Fibroblast of pulmonary artery (primary cell): ENCODE data around the gene NRXN3.

Experiments used
- DNase-seq: peaks from one replicate; pipeline ENCODE4 v3.0.0-alpha.2; 2010; ENCODE audit warnings: low read depth
- H3K4me3 ChIP-seq: replicated peaks from 2 replicates; pipeline ENCODE4 v1.5.1; 2011; ENCODE audit warnings: low read depth, mild to moderate bottlenecking, control low read depth, low read length, moderate library complexity
- TF ChIP-seq, protein P1 (sequence below): IDR thresholded peaks from 2 replicates; pipeline ENCODE4 v1.5.1; 2011; ENCODE audit warnings: mild to moderate bottlenecking, control low read depth, low read length, inconsistent platforms; ENCODE audit errors: missing control alignments

NRXN3 gene

DNA sequence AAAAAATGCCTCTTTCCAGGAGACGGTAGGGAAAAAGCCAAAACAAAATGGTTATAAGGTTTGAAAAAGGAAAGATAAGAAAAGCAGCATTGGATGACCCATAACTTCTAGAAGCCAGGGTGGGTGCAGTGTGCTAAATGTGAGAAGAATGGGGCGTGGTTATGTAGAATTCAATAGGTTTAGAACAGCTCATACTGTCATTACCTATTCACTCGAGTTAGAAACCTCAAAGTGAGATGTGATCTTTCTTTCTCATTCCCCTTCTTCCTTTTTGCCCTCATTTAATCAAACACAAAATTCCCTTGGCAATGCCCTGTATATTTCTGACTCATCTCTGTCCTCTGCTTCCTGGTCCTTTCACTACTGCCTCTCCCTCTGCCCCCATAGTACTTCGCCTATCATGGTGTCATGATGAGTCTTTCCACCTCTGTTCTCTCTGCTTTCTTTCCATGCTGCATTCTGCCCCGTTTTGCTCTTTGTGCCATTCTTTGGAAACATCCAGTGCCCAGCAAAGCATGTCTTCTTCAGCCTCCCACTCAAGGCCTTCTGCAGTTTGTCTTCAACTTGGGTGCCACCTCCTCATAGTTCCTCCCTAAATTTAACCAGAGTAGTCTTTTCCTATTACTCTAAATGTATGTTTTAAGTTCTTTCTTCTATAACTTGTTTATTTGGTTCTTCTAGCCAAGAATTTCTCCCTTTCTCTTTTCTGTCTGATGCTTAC lies 496.3 kb downstream of the NRXN3 start:
- H3K4me3 ChIP-seq = no peak overlapping the region
- TF ChIP-seq, protein P1, sequence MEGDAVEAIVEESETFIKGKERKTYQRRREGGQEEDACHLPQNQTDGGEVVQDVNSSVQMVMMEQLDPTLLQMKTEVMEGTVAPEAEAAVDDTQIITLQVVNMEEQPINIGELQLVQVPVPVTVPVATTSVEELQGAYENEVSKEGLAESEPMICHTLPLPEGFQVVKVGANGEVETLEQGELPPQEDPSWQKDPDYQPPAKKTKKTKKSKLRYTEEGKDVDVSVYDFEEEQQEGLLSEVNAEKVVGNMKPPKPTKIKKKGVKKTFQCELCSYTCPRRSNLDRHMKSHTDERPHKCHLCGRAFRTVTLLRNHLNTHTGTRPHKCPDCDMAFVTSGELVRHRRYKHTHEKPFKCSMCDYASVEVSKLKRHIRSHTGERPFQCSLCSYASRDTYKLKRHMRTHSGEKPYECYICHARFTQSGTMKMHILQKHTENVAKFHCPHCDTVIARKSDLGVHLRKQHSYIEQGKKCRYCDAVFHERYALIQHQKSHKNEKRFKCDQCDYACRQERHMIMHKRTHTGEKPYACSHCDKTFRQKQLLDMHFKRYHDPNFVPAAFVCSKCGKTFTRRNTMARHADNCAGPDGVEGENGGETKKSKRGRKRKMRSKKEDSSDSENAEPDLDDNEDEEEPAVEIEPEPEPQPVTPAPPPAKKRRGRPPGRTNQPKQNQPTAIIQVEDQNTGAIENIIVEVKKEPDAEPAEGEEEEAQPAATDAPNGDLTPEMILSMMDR = no peak
- DNase-seq = no peak

DNA sequence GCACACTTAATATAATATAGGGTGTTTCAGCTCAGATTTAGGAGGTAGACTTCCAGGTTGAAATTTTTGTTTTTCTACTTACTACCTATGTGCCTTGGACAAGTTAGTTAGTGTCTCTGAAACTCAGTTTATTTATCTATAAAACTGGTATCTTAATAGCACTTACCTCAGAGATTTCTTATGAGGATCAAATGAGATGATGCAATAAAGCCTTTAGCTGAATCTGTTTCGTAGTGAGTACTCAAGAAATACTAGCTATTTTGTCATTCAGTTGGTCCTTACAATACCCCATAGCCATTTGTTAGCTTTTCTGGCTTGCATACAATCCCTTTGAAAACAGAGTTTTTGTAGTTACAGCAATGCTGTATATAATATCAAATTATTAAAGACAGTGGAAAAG lies 497.0 kb downstream of the NRXN3 start:
- no peak for DNase-seq
- no peak overlapping the region for H3K4me3 ChIP-seq
- TF ChIP-seq, protein P1 = no peak

DNA sequence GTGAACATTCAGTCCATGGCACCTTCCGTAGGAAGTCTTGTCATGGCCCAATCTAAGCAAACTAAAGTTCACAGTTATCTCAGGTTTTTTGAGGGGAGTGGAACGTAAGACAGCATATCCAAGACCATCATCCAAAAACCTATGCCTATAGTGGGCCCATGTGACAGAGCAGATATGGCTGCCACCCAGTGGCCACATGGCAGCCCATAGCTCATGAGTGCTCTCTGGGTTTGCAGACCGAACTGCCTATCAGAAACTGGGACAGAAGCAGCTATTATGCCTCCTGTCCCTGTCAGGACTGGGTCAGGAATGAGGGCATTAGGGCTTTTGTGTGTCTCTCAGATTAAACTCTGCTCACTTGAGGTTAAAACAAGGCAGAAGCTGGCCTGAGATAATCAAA lies 503.7 kb downstream of the NRXN3 start:
- no peak overlapping the region for H3K4me3 ChIP-seq
- no peak for DNase-seq
- TF ChIP-seq, protein P1 = no peak

DNA sequence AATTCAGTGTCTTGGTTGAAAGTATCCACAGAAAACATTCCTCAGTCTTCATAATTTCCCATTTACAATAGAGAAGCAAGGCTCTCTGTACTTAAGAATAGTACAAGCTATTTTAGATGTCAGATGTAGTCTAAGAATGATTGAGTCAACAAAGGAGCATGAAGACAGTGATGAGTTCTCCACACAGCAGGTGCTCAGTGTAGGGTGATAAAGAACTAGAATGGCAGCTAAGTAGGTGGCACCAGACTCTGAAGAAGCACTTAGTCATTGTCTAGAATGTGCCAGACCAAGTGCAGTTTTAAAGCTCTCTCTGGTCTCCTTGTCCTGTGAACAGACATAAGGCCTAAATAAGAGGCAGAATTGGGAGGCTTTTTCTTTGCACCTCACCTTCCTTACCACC lies 504.6 kb downstream of the NRXN3 start:
- TF ChIP-seq, protein P1 = no peak
- no peak for DNase-seq
- H3K4me3 ChIP-seq = no peak overlapping the region

DNA sequence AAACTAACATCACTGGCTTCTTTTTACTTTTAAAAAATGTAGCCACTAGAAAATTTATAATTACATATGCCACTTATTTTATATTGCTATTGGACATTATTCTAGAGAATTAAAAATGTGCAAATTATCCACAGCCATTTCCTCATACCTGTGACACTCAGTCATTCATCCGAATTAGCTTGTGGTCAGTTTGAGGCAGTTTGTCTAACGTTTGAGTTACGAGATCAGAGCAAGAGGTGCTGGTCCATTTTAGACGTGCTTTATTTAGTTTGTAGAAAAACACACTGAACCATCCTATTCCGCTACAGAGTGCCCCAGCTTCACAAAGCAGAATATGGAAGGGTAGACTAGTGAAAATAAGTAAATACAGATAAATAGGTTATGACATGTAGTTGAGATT lies 513.0 kb downstream of the NRXN3 start:
- H3K4me3 ChIP-seq = no peak overlapping the region
- TF ChIP-seq, protein P1 = no peak
- no peak for DNase-seq

DNA sequence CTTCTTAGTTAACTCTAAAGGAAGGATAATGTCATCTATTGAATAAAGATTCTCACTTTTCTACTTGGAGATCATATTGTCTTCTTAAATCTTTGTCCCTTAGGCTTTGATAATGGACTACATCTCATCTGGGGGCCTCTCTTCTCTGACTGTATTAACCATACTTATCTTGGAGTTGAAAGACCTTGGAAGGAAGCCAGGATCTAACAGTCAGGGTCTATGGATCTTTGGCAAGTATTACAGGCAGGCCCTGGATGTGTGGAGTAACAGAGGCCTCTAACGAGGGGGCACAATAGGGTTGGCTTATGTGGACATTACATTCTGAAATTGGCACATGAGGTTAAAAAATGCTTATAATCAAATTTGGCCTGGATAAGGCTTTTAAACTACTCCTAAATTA lies 513.8 kb downstream of the NRXN3 start:
- TF ChIP-seq, protein P1 = no peak
- H3K4me3 ChIP-seq = no peak overlapping the region
- DNase-seq = no peak

DNA sequence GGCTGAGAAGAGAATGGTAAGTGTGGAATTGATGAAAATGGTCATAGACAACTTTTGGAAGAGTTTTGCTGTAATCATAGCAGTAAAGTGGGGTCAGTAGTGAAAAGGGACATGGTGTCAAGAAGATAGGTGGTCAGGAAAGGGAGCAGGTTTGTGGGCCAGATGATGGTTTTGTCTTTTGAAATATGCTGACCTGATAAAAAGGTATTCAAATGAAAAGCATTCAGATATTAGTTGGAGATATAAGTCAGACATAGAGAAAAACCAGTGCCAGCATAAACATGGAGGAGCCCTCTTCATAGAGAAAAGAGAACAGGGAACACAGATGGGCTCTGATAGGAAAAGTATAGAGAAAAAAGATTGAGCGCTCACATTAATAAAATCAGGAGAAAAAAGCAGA lies 518.3 kb downstream of the NRXN3 start:
- DNase-seq = no peak
- H3K4me3 ChIP-seq = no peak overlapping the region
- TF ChIP-seq, protein P1 = no peak
